NCI-H526 treated with DMSO at 0.1 percent for 48 hours (cell line): ENCODE data around the gene MGMT.

Experiments
- DNase-seq: peaks from one replicate; lab custom pipeline; 2025; lab: John Stamatoyannopoulos, UW

Gene MGMT

GRCh38 chr10:129740532-129741279, 273.7 kb downstream of the MGMT start:
- DNase-seq, result no peak

DNA sequence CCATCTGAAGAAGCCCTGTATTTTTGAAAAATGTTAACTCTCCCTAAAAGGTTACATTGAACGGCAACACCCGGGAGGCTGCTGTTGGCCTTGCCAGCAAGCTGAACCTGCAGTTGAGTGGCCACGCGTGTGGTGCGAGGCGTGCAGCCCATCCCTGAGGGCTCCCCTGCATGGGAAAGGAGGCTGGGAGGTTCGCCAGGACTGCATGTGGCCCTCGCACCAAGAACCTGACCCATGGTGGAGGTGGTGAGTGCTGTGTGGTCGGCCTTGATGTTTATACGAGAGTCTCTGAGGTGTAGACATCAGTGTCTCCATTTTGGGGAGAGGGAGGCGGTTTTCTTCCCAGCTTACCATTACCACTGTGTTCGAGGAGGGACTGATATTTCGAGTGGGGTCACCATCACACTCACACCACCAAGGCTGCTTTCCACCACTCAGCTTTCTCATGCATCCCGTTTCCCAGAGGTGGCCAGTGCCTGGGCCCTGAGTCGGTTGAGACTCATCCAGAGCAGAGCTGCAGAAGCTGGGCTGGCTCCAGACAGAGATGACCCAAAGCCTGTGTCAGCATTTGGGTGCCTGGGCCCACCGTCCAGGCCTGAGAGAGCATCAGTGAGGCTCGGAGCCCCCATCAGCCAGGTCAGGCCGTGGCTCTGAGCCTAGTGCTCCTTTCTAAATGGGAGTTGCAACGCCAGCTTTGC, 274.4 kb downstream of the MGMT start:
- DNase-seq, result no peak

DNA sequence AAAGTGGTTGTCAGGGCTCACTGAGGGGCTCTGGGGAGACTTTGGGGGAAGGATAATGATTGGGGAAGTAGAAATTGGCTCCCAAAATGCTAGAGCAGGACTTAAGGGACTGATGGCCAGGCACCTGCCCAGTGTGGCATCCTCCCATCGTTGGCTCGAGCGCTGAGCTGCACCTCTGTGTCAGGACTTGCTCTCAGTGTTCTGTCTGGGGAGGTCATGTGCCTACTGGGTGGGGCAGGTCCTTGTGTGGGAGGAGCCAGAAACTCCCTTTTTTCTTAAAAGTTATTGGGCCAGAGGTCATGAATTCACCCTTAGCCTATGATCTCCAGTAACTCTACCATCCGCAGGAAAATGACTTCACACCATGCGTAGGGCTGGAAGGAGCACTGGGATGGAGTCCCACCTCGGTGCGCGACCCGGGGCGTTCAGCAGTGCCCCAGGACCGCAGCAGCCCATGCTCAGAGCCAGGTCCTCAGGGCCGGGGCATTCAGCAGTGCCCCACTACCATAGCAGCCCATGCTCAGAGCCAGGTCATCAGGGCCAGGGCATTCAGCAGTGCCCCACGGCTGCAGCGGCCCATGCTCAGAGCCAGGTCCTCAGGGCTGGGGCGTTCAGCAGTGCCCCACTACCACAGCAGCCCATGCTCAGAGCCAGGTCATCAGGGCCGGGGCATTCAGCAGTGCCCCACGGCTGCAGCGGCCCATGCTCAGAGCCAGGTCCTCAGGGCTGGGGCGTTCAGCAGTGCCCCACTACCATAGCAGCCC, 275.1 kb downstream of the MGMT start:
- no peak for DNase-seq

GRCh38 chr10:129742742-129743550, 275.9 kb downstream of the MGMT start:
- no peak for DNase-seq

DNA sequence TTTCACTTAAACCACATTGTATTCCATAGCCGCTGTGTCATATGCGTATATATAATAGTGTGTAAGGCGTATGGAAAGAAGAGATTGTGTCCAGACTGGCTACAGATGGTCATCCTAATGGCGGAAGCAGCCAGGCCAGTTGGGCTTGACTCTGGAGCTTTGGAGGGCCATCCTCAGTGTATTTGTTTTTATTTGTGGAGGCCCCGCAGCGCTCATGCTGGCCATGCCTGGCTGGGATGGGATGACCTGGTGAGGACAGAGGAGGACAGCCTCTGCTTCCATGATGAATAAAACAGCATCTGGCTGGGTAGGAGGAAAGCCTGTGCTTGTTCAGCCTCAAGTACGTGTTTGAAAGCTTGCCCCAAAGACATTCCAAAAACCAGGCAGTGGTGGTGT, 276.7 kb downstream of the MGMT start:
- no peak for DNase-seq

DNA sequence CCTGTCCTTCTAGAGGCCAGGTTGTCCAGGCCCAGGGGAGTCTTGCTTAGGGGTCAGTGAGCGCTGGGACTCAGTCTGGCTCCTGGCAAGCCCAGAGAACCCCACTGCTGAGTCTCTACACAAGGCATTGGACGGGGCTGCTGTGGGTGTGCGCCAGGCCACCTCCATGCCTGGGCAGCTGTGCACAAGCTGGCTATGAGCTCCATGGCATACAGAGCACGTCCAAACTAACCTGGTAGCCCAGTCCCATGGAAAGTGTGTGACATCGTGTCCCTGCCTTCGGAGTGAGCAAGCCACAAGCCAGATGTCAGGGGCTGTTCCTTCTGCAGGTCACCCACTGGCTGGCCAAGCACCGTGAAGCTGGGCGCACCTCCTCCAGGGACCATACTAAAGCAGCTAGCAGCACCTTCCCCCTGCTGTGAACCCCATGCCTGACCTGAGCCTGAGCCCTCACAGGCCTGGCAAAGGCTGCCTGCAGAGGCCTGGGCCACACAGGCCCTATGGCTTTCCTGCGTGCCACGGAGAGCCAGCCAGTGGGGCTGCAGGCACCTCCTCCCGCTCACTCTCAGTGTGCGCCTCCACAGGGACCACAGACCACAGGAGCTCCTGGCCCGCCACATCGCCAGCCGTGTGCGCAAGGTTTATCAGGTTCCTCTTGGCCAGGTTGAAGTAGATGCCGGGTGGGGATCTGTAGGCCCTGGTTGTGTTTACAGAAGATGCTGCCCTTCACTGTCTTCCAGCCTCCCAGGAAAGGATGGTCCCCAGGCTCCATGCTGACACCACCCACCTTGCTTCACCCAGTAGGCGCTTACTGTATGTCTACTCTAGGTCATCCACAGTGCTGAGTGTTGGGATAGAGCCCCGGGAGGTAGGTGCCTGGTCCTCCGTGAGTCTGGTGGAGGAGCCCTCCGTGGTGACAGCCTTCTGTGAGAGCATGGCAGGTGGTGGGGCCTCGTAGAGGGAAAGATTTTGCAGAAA, 277.4 kb downstream of the MGMT start:
- DNase-seq, result no peak

DNA sequence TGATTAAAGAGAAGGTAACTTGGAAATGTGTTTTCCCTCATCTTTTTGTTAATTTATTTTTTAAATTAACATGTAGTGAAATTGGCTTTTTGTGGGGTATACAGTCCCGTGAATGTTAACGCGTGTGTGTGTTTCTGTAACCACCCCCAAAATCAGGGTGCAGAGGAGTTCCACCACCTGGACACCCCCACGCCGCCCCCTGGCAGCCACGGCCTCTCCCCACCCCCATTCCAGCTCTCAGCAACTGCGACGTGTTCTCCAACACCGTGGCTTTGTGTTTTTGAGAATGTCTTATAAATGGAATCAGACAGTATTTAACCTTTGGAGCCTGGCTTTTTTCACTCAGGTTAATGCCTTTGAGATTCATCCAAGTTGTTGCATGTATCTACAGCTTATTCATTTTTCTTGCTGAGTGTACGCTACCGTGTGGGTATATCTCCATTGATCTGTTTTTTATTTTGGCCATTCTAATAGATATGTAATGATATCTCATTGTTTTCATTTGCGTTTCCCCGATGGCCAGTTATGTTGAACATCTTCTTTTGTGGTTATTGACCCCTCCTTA, 278.2 kb downstream of the MGMT start:
- no peak for DNase-seq

GRCh38 chr10:129754211-129755050, 287.4 kb downstream of the MGMT start:
- no peak for DNase-seq

- no peak for DNase-seq
Observed at GRCh38 chr10:129755158-129755591, 288.1 kb downstream of the MGMT start.

DNA sequence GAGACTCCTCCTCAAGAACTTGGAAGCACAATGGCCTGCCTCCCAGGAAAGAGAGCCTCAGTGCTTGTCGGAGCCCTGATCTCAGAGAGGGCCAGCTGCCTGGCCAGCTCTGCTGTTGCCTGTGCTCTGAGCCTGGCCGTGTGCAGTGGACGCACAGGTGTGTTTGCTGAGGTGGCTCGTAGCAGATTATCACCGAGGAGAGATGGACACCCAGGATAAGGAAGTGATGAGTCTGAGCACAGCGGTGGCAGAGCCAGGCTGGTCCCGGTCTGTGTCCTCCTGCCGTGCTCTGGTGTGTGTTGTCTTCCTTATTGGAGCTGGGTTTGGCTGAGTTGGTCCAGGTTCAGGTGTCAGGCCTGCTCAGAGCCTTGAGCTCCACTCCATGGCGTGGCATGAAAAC, 288.6 kb downstream of the MGMT start:
- no peak for DNase-seq

DNA sequence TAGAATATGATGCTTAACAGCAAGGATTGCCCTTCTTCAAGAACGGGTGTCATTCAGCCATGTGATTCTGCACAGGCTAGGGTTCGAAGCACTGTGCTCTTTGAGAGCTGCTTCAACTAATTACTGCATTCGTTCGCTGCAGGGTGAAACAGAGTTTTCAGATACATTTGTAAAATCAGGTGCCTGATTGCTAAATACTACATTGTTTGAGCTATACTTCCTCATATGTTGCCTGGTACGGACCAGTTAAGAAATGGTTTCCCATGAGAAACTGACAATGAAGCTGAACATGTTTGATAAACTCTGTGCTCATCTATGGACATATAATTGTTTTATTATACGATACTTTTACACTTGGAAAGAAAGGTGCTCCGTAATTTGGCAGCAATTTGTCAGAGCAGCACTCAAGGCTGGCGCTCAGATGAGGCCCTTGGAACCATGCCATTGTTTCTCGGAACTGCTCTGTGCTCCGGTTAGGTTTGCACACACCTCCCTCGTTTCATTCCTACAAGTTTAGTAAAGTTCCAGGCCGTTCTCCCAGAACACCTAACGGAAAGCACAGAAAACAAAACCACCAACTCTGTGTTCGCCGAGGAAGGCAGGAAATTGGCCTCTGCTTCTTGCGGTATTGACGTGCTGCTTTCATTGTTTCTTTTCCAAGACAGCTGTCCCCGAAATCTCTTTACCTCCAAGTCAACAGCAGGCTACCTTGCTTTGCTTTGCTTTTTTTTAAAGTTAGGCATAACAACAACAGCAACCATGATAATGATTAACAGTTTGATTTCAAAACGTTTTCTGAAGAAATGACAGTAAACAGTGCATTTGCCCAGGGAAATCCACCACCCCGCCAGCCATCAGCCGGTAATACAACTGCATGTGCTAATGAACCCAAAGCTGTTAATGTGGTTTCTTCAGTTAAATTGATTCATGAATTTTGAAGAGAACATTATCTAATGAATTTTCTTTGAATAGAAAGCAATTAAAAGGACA, 290.2 kb downstream of the MGMT start:
- DNase-seq, result no peak

DNA sequence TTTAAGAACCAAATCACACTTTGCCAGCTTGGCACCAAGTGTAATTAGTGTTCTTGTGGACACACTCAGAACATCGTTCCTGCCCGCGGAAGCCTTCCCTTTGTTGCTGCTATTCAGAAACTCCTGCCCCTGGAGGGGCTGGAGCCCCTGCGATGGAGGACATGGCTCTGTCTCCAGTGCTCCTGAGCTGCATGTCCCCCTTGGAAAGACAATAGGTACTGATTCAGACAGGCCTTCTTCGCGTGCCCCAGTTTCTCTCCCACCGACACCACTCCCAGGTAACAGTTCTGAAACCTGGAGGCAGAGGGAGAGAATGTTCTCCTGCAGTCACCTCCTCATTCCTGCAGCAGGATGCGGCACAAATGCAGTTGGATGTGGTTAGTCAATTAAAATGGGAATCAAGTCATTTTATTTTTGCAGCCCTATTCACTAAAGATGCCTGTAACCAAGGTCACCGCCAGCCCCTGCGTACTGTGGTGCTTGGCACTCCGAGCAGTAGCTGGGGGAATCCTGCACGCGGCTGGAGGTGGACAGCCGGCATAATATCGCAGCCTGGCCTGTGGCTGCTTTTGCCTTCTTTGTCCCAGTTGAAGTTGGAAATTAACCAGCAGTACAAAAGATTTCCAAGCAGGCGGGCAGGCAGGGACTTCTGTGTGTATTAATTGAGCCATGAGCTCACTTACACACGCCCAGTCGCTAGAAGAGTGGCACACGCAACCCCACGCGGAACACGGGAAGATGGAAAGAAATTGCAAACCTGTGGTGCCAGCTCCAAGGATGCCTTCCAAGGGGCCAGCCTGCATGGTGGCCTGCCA, 291.4 kb downstream of the MGMT start:
- no peak for DNase-seq

DNA sequence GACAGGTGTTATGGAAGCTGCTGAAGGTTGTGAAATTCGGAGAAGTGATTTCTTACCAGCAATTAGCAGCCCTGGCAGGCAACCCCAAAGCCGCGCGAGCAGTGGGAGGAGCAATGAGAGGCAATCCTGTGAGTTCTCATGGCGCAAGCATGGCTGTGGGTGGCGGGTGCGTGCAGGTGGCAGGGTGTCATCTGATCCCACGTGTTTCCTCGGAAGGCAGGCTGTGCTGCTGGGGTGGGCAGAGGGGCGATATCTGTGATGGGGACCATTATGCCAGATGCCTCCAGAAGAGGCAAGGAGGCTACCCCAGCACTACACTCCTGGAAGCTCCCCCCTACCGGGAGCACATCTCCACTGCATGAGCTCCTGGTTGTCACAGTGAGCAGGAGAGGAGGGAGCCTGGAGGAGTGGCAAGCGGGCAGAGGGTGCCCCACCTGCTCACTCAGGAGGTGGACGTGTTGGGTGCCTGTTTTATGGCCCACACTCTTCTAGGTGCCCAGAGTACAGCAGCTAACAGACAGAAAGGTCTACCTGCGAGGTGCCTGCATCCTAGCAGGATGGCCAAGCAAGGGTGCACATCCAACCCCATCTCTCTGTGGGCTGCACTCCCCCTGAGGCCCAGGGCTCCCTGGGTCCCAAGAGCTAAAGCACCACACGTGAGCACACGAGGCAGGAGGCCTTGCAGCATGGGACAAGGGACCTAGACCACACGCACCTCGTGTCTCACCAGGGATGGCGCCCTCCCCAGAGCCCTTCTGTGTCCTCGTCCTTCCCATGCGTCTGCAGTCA, 292.4 kb downstream of the MGMT start:
- DNase-seq, result no peak

- DNase-seq, result no peak
Observed at GRCh38 chr10:129760003-129760315, 292.9 kb downstream of the MGMT start.

DNA sequence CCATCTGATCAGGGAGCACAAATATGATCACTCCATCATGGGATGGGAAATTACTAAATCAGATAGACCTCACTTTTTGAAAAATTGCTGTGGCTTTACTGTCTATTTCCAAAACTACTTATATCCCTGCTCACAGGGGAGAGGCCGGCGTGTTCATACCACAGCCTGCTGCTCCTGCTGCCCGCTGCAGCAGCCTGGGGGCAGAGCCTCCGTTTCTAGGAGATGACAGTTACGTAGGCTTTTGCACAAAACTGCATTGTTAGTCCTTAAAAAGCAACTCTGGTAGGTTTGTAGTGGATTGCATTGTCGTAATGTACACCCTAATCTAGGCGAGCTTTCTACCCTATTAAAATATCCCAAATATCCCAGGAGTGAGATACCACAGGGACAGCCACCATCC, 293.4 kb downstream of the MGMT start:
- no peak for DNase-seq

DNA sequence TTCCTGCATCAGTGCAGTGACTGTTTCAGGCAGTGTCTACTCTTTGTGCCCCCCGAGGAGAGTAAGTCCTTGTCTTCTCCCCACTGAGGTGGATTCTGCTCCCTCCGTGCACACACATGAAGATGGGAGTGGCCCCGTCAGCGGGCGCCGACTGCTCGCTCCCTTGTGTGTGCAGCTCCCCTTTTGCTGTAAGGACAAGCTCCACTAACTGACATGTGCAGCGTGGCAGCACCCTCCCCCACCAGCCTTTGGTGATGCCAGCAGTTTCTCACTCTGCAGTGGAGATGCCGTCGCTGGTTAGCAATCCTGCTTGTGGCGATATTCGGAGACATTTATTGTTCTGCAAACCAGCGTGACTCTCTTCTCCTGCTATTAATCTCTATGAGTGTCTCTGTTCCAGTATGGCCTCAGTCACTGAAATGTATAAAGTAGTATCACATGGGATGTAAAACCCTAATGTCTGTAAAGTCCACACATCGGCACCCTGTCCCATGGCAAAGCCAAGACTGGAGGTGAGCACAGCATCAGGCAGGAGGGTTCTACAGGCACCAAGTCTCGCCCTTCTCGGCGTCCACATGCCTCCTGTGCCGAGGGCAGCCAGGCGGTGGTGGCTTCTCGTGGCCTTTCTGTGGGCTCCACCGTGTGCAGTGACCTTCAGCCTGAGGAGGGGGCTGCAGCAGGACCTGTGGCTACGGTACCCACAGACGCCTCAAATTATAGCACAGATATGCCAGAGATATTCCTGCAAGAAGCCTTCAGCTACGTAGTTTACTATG, 294.3 kb downstream of the MGMT start:
- no peak for DNase-seq
